Breast epithelium (tissue), 3 donors: ENCODE data around the gene SPTSSB.

ENCODE experiments used
- POLR2AphosphoS5 ChIP-seq, 3 donors: sonication (generic); formaldehyde crosslinking; IDR thresholded peaks; one replicate each; pipeline ENCODE4 v1.6.1; 2017; ENCODE audit warnings: antibody characterized with exemption in 3 of 3
- TF ChIP-seq, protein P1 (sequence below), 3 donors: fragments of 450-650 bp; IDR thresholded peaks; one replicate each; pipeline ENCODE4 v1.5.1; 2016 to 2017; ENCODE audit warnings: antibody characterized with exemption in 3 of 3, mild to moderate bottlenecking in 3 of 3, moderate library complexity in 3 of 3

DNA sequence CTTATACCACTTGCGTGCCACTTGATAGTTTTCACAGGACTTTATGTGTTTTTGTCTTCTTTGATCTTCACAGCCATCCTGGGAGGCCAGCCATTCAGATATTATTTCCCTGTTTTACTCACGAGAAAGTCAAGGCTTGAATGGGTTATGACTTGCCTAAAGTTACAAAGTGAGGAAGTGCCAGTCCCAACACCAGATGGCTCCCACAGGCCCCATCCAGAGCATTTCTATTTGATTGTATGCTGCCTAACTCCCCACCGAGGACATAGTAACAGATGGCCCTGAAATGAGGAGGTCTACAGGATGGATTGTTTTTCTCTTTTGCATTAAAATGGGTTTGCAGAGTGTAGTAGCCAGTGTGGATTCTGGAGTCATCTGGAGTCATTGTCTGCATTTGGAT is 74.5 kb downstream of the SPTSSB start:
- TF ChIP-seq, protein P1, sequence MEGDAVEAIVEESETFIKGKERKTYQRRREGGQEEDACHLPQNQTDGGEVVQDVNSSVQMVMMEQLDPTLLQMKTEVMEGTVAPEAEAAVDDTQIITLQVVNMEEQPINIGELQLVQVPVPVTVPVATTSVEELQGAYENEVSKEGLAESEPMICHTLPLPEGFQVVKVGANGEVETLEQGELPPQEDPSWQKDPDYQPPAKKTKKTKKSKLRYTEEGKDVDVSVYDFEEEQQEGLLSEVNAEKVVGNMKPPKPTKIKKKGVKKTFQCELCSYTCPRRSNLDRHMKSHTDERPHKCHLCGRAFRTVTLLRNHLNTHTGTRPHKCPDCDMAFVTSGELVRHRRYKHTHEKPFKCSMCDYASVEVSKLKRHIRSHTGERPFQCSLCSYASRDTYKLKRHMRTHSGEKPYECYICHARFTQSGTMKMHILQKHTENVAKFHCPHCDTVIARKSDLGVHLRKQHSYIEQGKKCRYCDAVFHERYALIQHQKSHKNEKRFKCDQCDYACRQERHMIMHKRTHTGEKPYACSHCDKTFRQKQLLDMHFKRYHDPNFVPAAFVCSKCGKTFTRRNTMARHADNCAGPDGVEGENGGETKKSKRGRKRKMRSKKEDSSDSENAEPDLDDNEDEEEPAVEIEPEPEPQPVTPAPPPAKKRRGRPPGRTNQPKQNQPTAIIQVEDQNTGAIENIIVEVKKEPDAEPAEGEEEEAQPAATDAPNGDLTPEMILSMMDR (IDR thresholded peaks at IDR 0.05): no peak
- no peak for TF ChIP-seq POLR2AphosphoS5 (IDR thresholded peaks at IDR 0.05)
